Measurements from ENCODE around the gene LRFN3. TPM values are rescaled to one million over a fixed set of nuclear protein-coding genes. Genes with fewer than 3 reads are reported as not detected.
"Not testable (repeated sequence)": the region's sequence is repeated elsewhere in the genome, so short reads cannot be mapped to it uniquely, and the experiment has no call there.

The LRFN3 gene
- total and polyA plus RNA-seq, 2 donors (not counting 1 experiment from before 2014, with no cell fraction given) = 2.2 to 2.6 TPM

DNA sequence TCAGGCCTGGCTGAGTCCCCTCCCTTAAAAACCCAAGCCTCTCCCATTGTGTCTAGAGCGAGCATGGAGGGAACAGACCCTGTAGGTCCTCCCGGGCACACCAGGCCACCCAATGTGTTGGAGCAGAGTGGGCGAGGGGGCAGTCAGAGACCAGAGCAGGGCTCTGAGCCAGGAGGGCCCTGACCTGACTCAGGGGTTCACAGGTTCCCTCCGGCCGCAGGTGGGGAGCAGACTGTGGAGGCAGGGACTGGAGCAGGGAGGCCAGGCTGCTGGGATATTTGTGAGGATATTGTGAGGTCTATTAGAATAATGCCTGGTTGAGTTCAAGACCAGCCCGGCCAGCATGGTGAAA, 26.5 kb upstream of the LRFN3 start:
- Histone ChIP-seq H3K4me1 (ENCODE audit: control insufficient read depth, extremely low read depth, insufficient read depth, low read length) (no peaks in the 10 kb centered on the region), H3K36me3 (ENCODE audit: control insufficient read depth, insufficient read depth, low read length) (no peaks in the 10 kb centered on the region), H3K4me3 (replicated peaks in 1 of 4; ENCODE audit: control extremely low read depth in 1 of 4, insufficient read depth in 1 of 4, low read depth in 3 of 4, low read length in 4 of 4) (no peak overlapping the region), H3K9ac (ENCODE audit: insufficient read depth, low read length) (no peak overlapping the region), H3K4me2 (ENCODE audit: extremely low read depth, insufficient read depth, low read length) (no peak overlapping the region), H3K79me2 (ENCODE audit: control insufficient read depth, insufficient read depth, low read length) (no peaks in the 10 kb centered on the region), H2AFZ (ENCODE audit: low read length) (no peak overlapping the region), H4K20me1 (ENCODE audit: control insufficient read depth, extremely low read depth, insufficient read depth, low read length) (no peaks in the 10 kb centered on the region), H3K27ac (ENCODE audit: insufficient read depth, low read length) (no peak overlapping the region), H3K9me3 (ENCODE audit: control insufficient read depth, insufficient read depth, low read depth, low read length) (no peaks in the 10 kb centered on the region), H3K27me3 (ENCODE audit: control insufficient read depth, insufficient read depth, low read length) (no peaks in the 10 kb centered on the region)
- no peak for DNase-seq (ENCODE audit: low read depth in 2 of 2)
- TF ChIP-seq EZH2 (IDR thresholded peaks at IDR 0.05; ENCODE audit: low read length, missing control alignments) = no peak
- TF ChIP-seq, protein P1, sequence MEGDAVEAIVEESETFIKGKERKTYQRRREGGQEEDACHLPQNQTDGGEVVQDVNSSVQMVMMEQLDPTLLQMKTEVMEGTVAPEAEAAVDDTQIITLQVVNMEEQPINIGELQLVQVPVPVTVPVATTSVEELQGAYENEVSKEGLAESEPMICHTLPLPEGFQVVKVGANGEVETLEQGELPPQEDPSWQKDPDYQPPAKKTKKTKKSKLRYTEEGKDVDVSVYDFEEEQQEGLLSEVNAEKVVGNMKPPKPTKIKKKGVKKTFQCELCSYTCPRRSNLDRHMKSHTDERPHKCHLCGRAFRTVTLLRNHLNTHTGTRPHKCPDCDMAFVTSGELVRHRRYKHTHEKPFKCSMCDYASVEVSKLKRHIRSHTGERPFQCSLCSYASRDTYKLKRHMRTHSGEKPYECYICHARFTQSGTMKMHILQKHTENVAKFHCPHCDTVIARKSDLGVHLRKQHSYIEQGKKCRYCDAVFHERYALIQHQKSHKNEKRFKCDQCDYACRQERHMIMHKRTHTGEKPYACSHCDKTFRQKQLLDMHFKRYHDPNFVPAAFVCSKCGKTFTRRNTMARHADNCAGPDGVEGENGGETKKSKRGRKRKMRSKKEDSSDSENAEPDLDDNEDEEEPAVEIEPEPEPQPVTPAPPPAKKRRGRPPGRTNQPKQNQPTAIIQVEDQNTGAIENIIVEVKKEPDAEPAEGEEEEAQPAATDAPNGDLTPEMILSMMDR (conservative IDR thresholded peaks at IDR 0.05 in 1 of 2, IDR thresholded peaks at IDR 0.05 in 1 of 2; ENCODE audit: low read depth in 1 of 2, low read length in 2 of 2) = no peak

DNA sequence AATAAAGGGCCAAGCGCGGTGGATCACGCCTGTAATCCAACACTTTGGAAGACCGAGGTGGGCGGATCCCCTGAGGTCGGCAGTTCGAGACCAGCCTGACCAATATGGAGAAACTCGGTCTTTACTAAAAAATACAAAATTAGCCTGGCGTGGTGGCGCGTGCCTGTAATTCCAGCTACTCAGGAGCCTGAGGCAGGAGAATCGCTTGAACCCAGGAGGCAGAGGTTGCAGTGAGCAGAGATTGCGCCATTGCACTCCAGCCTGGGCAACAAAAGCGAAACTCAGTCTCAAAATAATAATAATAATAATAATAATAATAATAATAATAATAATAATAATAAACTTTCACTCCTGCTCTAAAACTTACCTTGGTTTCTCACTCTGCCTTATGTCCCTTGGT, 25.8 kb upstream of the LRFN3 start:
- not testable (repeated sequence) for H2AFZ ChIP-seq (ENCODE audit: low read length); H3K27ac ChIP-seq (ENCODE audit: insufficient read depth, low read length); H4K20me1 ChIP-seq (ENCODE audit: control insufficient read depth, extremely low read depth, insufficient read depth, low read length); H3K79me2 ChIP-seq (ENCODE audit: control insufficient read depth, insufficient read depth, low read length); H3K9me3 ChIP-seq (ENCODE audit: control insufficient read depth, insufficient read depth, low read depth, low read length); H3K4me3 ChIP-seq (replicated peaks in 1 of 4; ENCODE audit: control extremely low read depth in 1 of 4, insufficient read depth in 1 of 4, low read depth in 3 of 4, low read length in 4 of 4); H3K27me3 ChIP-seq (ENCODE audit: control insufficient read depth, insufficient read depth, low read length); H3K4me1 ChIP-seq (ENCODE audit: control insufficient read depth, extremely low read depth, insufficient read depth, low read length); H3K4me2 ChIP-seq (ENCODE audit: extremely low read depth, insufficient read depth, low read length); H3K36me3 ChIP-seq (ENCODE audit: control insufficient read depth, insufficient read depth, low read length); DNase-seq (ENCODE audit: low read depth in 2 of 2); H3K9ac ChIP-seq (ENCODE audit: insufficient read depth, low read length)

DNA sequence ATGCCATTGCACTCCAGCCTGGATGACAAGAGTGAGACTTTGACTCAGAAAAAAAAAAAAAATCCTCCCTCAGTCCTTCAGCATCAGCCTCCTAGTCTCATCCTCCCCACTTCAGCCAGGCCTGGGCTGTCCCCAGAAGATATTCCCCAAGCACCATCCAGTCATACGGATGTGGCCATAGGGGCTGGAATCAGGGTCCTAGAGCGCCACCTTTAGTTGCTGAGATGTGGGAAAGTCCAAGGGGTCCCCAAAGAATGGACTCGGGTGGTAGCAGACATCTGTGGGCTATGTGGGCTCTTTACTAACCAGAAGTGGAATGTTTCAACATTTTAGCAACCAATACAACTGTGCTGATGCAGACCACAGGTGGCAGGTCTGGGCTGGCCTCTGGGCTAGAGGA, 25.0 kb upstream of the LRFN3 start:
- no peaks in the 10 kb centered on the region for H3K27me3 ChIP-seq (ENCODE audit: control insufficient read depth, insufficient read depth, low read length)
- TF ChIP-seq, protein P1 (conservative IDR thresholded peaks at IDR 0.05 in 1 of 2, IDR thresholded peaks at IDR 0.05 in 1 of 2; ENCODE audit: low read depth in 1 of 2, low read length in 2 of 2) = no peak
- TF ChIP-seq EZH2 (IDR thresholded peaks at IDR 0.05; ENCODE audit: low read length, missing control alignments) = no peak
- H4K20me1 ChIP-seq (ENCODE audit: control insufficient read depth, extremely low read depth, insufficient read depth, low read length) = no peaks in the 10 kb centered on the region
- H3K27ac ChIP-seq (ENCODE audit: insufficient read depth, low read length) = no peak overlapping the region
- H3K9ac ChIP-seq (ENCODE audit: insufficient read depth, low read length) = no peak overlapping the region
- H2AFZ ChIP-seq (ENCODE audit: low read length) = no peak overlapping the region
- no peaks in the 10 kb centered on the region for H3K79me2 ChIP-seq (ENCODE audit: control insufficient read depth, insufficient read depth, low read length)
- H3K4me2 ChIP-seq (ENCODE audit: extremely low read depth, insufficient read depth, low read length) = no peak overlapping the region
- DNase-seq (ENCODE audit: low read depth in 2 of 2) = no peak
- no peaks in the 10 kb centered on the region for H3K36me3 ChIP-seq (ENCODE audit: control insufficient read depth, insufficient read depth, low read length)
- no peak overlapping the region for H3K4me3 ChIP-seq (replicated peaks in 1 of 4; ENCODE audit: control extremely low read depth in 1 of 4, insufficient read depth in 1 of 4, low read depth in 3 of 4, low read length in 4 of 4)
- no peaks in the 10 kb centered on the region for H3K9me3 ChIP-seq (ENCODE audit: control insufficient read depth, insufficient read depth, low read depth, low read length)
- no peaks in the 10 kb centered on the region for H3K4me1 ChIP-seq (ENCODE audit: control insufficient read depth, extremely low read depth, insufficient read depth, low read length)

All from fibroblast of lung (primary cell).